ENCODE measurements around the gene ENG. TPM values are rescaled to one million over a fixed set of nuclear protein-coding genes. Genes with fewer than 3 reads are reported as not detected.
"Not testable (repeated sequence)": the region's sequence is repeated elsewhere in the genome, so short reads cannot be mapped to it uniquely, and the experiment has no call there.

ENG gene
- total RNA-seq, 4 donors from 2014 or later: 45.6 to 115 (median 51.1) TPM

- Histone ChIP-seq H3K9me3 (no peaks in the 10 kb centered on the region), H3K4me1 (peaks cover 8 to 34% of the 10 kb centered on the region in 2 donors), H3K4me3 (replicated peaks in 1 of 3) (peak overlapping the region in 2 of 3 donors; percentile 68 to 91), H3K27me3 (no peaks in the 10 kb centered on the region), H3K36me3 (peaks cover 32% of the 10 kb centered on the region in 2 donors), H3K27ac (peak overlapping the region; percentile 87 to 92 (median 92))
- no CpG with 5 or more reads among the region's 123 CpGs for WGBS, 2 donors
- DNase-seq: peak; percentile 83 to 87
- intact Hi-C loops (cut with DNase I): loop anchor here (5.0 to 10.0 kb wide), 2 partner anchors 80 to 142 kb away; no protein-coding TSS in a partner anchor
- no peak for TF ChIP-seq POLR2A (IDR thresholded peaks at IDR 0.05)
- TF ChIP-seq CTCF (IDR thresholded peaks at IDR 0.05): peak; percentile 72 to 95 (median 86)
Measured at GRCh38 chr9:127785023-127785932, 69.2 kb downstream of the ENG start.

- peaks cover 13% of the 10 kb centered on the region in 2 donors for H3K36me3 ChIP-seq
- peak in 1 of 2 donors; percentile 40 for DNase-seq
- no peak for TF ChIP-seq CTCF (IDR thresholded peaks at IDR 0.05)
- no peak for TF ChIP-seq POLR2A (IDR thresholded peaks at IDR 0.05)
- H3K4me1 ChIP-seq: peaks cover 8 to 32% of the 10 kb centered on the region in 2 donors
- no peaks in the 10 kb centered on the region for H3K27me3 ChIP-seq
- H3K27ac ChIP-seq: peak overlapping the region in 2 of 3 donors; percentile 28 to 87
- WGBS, 2 donors: 67 to 78% methylated on average over 12 to 18 of the region's 20 CpGs
- no peak overlapping the region for H3K4me3 ChIP-seq (replicated peaks in 1 of 3)
- no peaks in the 10 kb centered on the region for H3K9me3 ChIP-seq
- intact Hi-C loops (cut with DNase I): loop anchor here (5.0 to 10.0 kb wide), 3 partner anchors 46 to 191 kb away; partner anchors contain the start of gene TOR2A
Measured at GRCh38 chr9:127783111-127784008, 71.1 kb downstream of the ENG start.

- Histone ChIP-seq H3K4me1 (peaks cover 3 to 25% of the 10 kb centered on the region in 2 donors), H3K9me3 (no peaks in the 10 kb centered on the region), H3K27ac (no peak overlapping the region), H3K27me3 (no peaks in the 10 kb centered on the region), H3K36me3 (no peaks in the 10 kb centered on the region), H3K4me3 (replicated peaks in 1 of 3) (no peak overlapping the region)
- 92 to 98% methylated on average over 4 of the region's 4 CpGs for WGBS, 2 donors
- TF ChIP-seq CTCF (IDR thresholded peaks at IDR 0.05): no peak
- no peak for TF ChIP-seq POLR2A (IDR thresholded peaks at IDR 0.05)
- no peak for DNase-seq
- intact Hi-C loops (cut with DNase I): loop anchor here (5.0 to 10.0 kb wide), 3 partner anchors 45 to 190 kb away; partner anchors contain the start of gene TOR2A
Measured at GRCh38 chr9:127781806-127782205, 72.7 kb downstream of the ENG start.

GRCh38 chr9:127780909-127781308 lies 73.5 kb downstream of the ENG start:
- H3K4me1 ChIP-seq: peaks cover 0 to 23% of the 10 kb centered on the region in 2 donors
- H3K27ac ChIP-seq; H3K4me3 ChIP-seq (replicated peaks in 1 of 3); DNase-seq; H3K36me3 ChIP-seq; H3K9me3 ChIP-seq; H3K27me3 ChIP-seq: not testable (repeated sequence)
- 91 to 96% methylated on average over 9 of the region's 9 CpGs for WGBS, 2 donors
- intact Hi-C loops (cut with DNase I): loop anchor here (5.0 to 10.0 kb wide), 3 partner anchors 44 to 189 kb away; partner anchors contain the start of gene TOR2A
